HUES48 (cell line): Measurements from ENCODE around the gene L3MBTL4.

Experiments
- H3K27ac ChIP-seq: one replicate; pipeline ENCODE4 v1.7.0; 2013; ENCODE audit warnings: low read depth, low read length, inconsistent platforms
- H3K27me3 ChIP-seq: 2 replicates; pipeline ENCODE4 v1.6.1; 2013; ENCODE audit warnings: mild to moderate bottlenecking, low read length; ENCODE audit not compliant: control insufficient read depth, insufficient read depth
- H3K36me3 ChIP-seq: 2 replicates; pipeline ENCODE4 v1.6.1; 2013; ENCODE audit warnings: low read length; ENCODE audit not compliant: control insufficient read depth, insufficient read depth
- H3K4me1 ChIP-seq: 2 replicates; pipeline ENCODE4 v1.6.1; 2013; ENCODE audit warnings: mild to moderate bottlenecking, low read length; ENCODE audit not compliant: control insufficient read depth, insufficient read depth
- H3K4me3 ChIP-seq: 2 replicates; pipeline ENCODE4 v1.5.1; 2013; ENCODE audit warnings: mild to moderate bottlenecking, low read depth, low read length
- H3K9ac ChIP-seq: 2 replicates; pipeline ENCODE4 v1.6.1; 2013; ENCODE audit warnings: mild to moderate bottlenecking, low read depth, low read length, moderate library complexity
- H3K9me3 ChIP-seq: 2 replicates; pipeline ENCODE4 v1.6.1; 2013; ENCODE audit warnings: low read length; ENCODE audit not compliant: control insufficient read depth, insufficient read depth

Gene L3MBTL4

GRCh38 chr18:6254456-6254855, 160.3 kb downstream of the L3MBTL4 start:
- Histone ChIP-seq H3K27me3 (no peaks in the 10 kb centered on the region), H3K4me1 (no peaks in the 10 kb centered on the region), H3K36me3 (no peaks in the 10 kb centered on the region), H3K9ac (no peak overlapping the region), H3K27ac (no peak overlapping the region), H3K4me3 (no peak overlapping the region), H3K9me3 (no peaks in the 10 kb centered on the region)

GRCh38 chr18:6251084-6251483, 163.6 kb downstream of the L3MBTL4 start:
- Histone ChIP-seq H3K4me3 (no peak overlapping the region), H3K9me3 (no peaks in the 10 kb centered on the region), H3K27ac (no peak overlapping the region), H3K36me3 (no peaks in the 10 kb centered on the region), H3K4me1 (no peaks in the 10 kb centered on the region), H3K9ac (no peak overlapping the region), H3K27me3 (no peaks in the 10 kb centered on the region)

GRCh38 chr18:6249788-6250187, 164.9 kb downstream of the L3MBTL4 start:
- Histone ChIP-seq H3K36me3 (no peaks in the 10 kb centered on the region), H3K27ac (no peak overlapping the region), H3K27me3 (no peaks in the 10 kb centered on the region), H3K4me3 (no peak overlapping the region), H3K9ac (no peak overlapping the region), H3K4me1 (no peaks in the 10 kb centered on the region), H3K9me3 (no peaks in the 10 kb centered on the region)

GRCh38 chr18:6249170-6249569, 165.5 kb downstream of the L3MBTL4 start:
- no peaks in the 10 kb centered on the region for H3K27me3 ChIP-seq
- H3K4me1 ChIP-seq: no peaks in the 10 kb centered on the region
- no peaks in the 10 kb centered on the region for H3K9me3 ChIP-seq
- no peak overlapping the region for H3K27ac ChIP-seq
- H3K4me3 ChIP-seq: no peak overlapping the region
- no peak overlapping the region for H3K9ac ChIP-seq
- no peaks in the 10 kb centered on the region for H3K36me3 ChIP-seq

- H3K4me3 ChIP-seq: no peak overlapping the region
- H3K27me3 ChIP-seq: no peaks in the 10 kb centered on the region
- H3K36me3 ChIP-seq: no peaks in the 10 kb centered on the region
- H3K9ac ChIP-seq: no peak overlapping the region
- no peaks in the 10 kb centered on the region for H3K9me3 ChIP-seq
- no peaks in the 10 kb centered on the region for H3K4me1 ChIP-seq
- H3K27ac ChIP-seq: no peak overlapping the region
Observed at GRCh38 chr18:6248017-6248416, 166.7 kb downstream of the L3MBTL4 start.

GRCh38 chr18:6242004-6242403, 172.7 kb downstream of the L3MBTL4 start:
- Histone ChIP-seq H3K9ac (no peak overlapping the region), H3K4me3 (no peak overlapping the region)

GRCh38 chr18:6239716-6240115, 175.0 kb downstream of the L3MBTL4 start:
- no peaks in the 10 kb centered on the region for H3K9me3 ChIP-seq
- no peak overlapping the region for H3K4me3 ChIP-seq
- H3K4me1 ChIP-seq: no peaks in the 10 kb centered on the region
- H3K27me3 ChIP-seq: no peaks in the 10 kb centered on the region
- no peaks in the 10 kb centered on the region for H3K36me3 ChIP-seq
- H3K9ac ChIP-seq: no peak overlapping the region
- H3K27ac ChIP-seq: no peak overlapping the region

More at GRCh38 chr18:6242004-6242403, 172.7 kb downstream of the L3MBTL4 start:
- Histone ChIP-seq H3K27ac (no peak overlapping the region), H3K27me3 (no peaks in the 10 kb centered on the region), H3K4me1 (no peaks in the 10 kb centered on the region), H3K36me3 (no peaks in the 10 kb centered on the region), H3K9me3 (no peaks in the 10 kb centered on the region)

- H3K4me3 ChIP-seq: no peak overlapping the region
- no peaks in the 10 kb centered on the region for H3K36me3 ChIP-seq
- no peaks in the 10 kb centered on the region for H3K9me3 ChIP-seq
- H3K9ac ChIP-seq: no peak overlapping the region
- no peak overlapping the region for H3K27ac ChIP-seq
- H3K27me3 ChIP-seq: no peaks in the 10 kb centered on the region
- H3K4me1 ChIP-seq: no peaks in the 10 kb centered on the region
Observed at GRCh38 chr18:6236258-6236657, 178.5 kb downstream of the L3MBTL4 start.

- H3K9me3 ChIP-seq: no peaks in the 10 kb centered on the region
- no peaks in the 10 kb centered on the region for H3K27me3 ChIP-seq
- 0 out of 2 replicates have a peak, but pooled peaks cover 3% of the 10 kb centered on the region for H3K4me1 ChIP-seq
Observed at GRCh38 chr18:6222271-6222670, 192.4 kb downstream of the L3MBTL4 start.

GRCh38 chr18:6221602-6222014, 193.1 kb downstream of the L3MBTL4 start:
- Histone ChIP-seq H3K9me3 (no peaks in the 10 kb centered on the region), H3K27ac (no peak overlapping the region), H3K9ac (no peak overlapping the region), H3K27me3 (no peaks in the 10 kb centered on the region), H3K4me1 (0 out of 2 replicates have a peak, but pooled peaks cover 3% of the 10 kb centered on the region), H3K36me3 (no peaks in the 10 kb centered on the region), H3K4me3 (no peak overlapping the region)

More at GRCh38 chr18:6222271-6222670, 192.4 kb downstream of the L3MBTL4 start:
- H3K36me3 ChIP-seq: no peaks in the 10 kb centered on the region
- H3K27ac ChIP-seq: no peak overlapping the region
- no peak overlapping the region for H3K9ac ChIP-seq
- no peak overlapping the region for H3K4me3 ChIP-seq

- no peak overlapping the region for H3K4me3 ChIP-seq
- no peaks in the 10 kb centered on the region for H3K9me3 ChIP-seq
- no peaks in the 10 kb centered on the region for H3K27me3 ChIP-seq
- no peak overlapping the region for H3K9ac ChIP-seq
- 0 out of 2 replicates have a peak, but pooled peaks cover 3% of the 10 kb centered on the region for H3K4me1 ChIP-seq
- H3K27ac ChIP-seq: no peak overlapping the region
- H3K36me3 ChIP-seq: no peaks in the 10 kb centered on the region
Observed at GRCh38 chr18:6220129-6220528, 194.6 kb downstream of the L3MBTL4 start.
